Smooth muscle cell (in vitro differentiated cells): Measurements from ENCODE around the gene ETV1. TPM values are rescaled to one million over a fixed set of nuclear protein-coding genes. Genes with fewer than 3 reads are reported as not detected.

Experiments
- DNase-seq: peaks from one replicate; lab custom pipeline; 2025; ENCODE audit not compliant: unreplicated experiment; lab: John Stamatoyannopoulos, UW
- H2AFZ ChIP-seq: fragments of 200-600 bp; sonication (generic); 2 replicates; pipeline ENCODE4 v1.6.0; 2016; ENCODE audit warnings: antibody characterized with exemption, low read depth, mild to moderate bottlenecking
- H3F3A ChIP-seq: fragments of 200-600 bp; sonication (generic); 2 replicates; pipeline ENCODE4 v1.6.0; 2017; ENCODE audit warnings: antibody characterized with exemption, low read depth
- H3K27ac ChIP-seq: fragments of 200-600 bp; sonication (generic); 2 replicates; pipeline ENCODE4 v1.5.1; 2016; ENCODE audit warnings: low read depth, mild to moderate bottlenecking
- H3K27me3 ChIP-seq: fragments of 200-600 bp; sonication (generic); 2 replicates; pipeline ENCODE4 v1.6.1; 2016; ENCODE audit warnings: low read depth, mild to moderate bottlenecking
- H3K36me3 ChIP-seq: fragments of 200-600 bp; sonication (generic); 2 replicates; pipeline ENCODE4 v1.5.1; 2016; ENCODE audit warnings: low read depth
- H3K4me1 ChIP-seq: fragments of 200-600 bp; sonication (generic); 2 replicates; pipeline ENCODE4 v1.5.1; 2016; ENCODE audit warnings: low read depth
- H3K4me2 ChIP-seq: fragments of 200-600 bp; sonication (generic); 2 replicates; pipeline ENCODE4 v1.6.0; 2016; ENCODE audit warnings: mild to moderate bottlenecking
- H3K4me3 ChIP-seq: fragments of 200-600 bp; sonication (generic); 2 replicates; pipeline ENCODE4 v1.5.1; 2016; ENCODE audit warnings: mild to moderate bottlenecking
- H3K79me2 ChIP-seq: fragments of 200-600 bp; sonication (generic); 2 replicates; pipeline ENCODE4 v1.6.0; 2016; ENCODE audit warnings: low read depth, mild to moderate bottlenecking
- H3K9ac ChIP-seq: fragments of 200-600 bp; sonication (generic); 2 replicates; pipeline ENCODE4 v1.6.0; 2016; ENCODE audit warnings: low read depth
- H3K9me3 ChIP-seq: fragments of 200-600 bp; sonication (generic); replicated peaks from 2 replicates; pipeline ENCODE4 v1.5.1; 2016; ENCODE audit warnings: low read depth
- H4K20me1 ChIP-seq: fragments of 200-600 bp; sonication (generic); 2 replicates; pipeline ENCODE4 v1.6.0; 2016; ENCODE audit warnings: low read depth
- WGBS: methylation state at CpG from one replicate; pipeline ENCODE4 v1.1.7; 2016; ENCODE audit warnings: low lambda C conversion rate; 5-methylcytosine and 5-hydroxymethylcytosine counted together
- polyA plus RNA-seq: library from polyadenylated mRNA; unstranded; fragments of >200 nt; fragmentation: Nextera tagmentation; extraction: Ambion mirVana; gene quantifications from 2 replicates; pipeline ENCODE4 v1.2.1, GENCODE V29; 2016
- total RNA-seq: library from RNA; depleted of rRNA; stranded (reverse); fragments of >200 nt; gene quantifications from 2 replicates; pipeline ENCODE4 v1.2.3, GENCODE V29; 2014
- TF ChIP-seq, protein P1 (sequence below): fragments of 200-600 bp; sonication (generic); IDR thresholded peaks from 2 replicates; pipeline ENCODE4 v1.5.1; 2017; ENCODE audit warnings: borderline replicate concordance, mild to moderate bottlenecking, antibody characterized with exemption; ENCODE audit not compliant: insufficient read depth, poor library complexity, severe bottlenecking

ETV1 gene
- total RNA-seq (27.8 and 37.5 TPM in 2 replicates), polyA plus RNA-seq (18.2 and 24.3 TPM in 2 replicates)

DNA sequence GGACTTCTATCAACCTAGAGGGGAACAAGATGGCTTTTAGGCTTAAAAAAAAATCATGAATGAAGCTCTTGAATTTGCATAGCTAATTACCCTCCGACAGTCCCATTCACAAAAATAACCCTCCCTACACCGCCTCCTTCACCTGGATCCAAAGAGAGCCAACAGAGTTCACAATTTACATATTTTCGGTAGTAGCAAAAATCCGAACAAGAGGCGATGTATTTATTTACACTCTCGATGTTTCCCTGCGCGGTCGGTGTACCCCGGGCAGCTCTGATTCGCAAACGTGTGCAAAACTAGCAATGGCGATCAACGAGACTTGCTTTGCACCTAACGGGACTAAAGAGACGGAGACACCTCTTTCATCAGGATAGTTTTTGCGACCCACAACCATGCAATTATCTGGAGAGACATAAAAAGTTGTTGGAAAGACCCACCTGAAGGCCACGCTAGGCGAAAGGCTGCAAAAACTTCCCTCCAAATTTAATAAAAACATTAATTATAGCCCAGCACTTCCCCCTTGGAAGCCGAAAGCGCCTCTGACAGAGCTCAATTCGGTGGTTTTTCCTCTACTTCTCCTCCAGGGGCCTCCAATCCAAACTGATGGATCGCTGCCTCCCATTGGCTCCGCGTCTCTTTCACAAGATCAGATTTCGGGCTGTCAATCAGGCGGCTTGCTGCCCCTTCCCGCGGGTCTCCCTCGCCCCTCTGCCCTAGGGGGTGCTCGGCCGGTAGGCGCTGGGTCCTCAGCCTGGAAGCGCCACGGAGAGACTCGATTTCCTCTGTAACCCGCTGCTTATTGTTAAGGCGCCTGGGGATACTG lies at the start of gene ETV1:
Gene ETV1, minus strand, starts transcription at position 541 of the 823 bp plus-strand sequence. CDS start 614 bp downstream, outside the sequence.
- Histone ChIP-seq H3F3A (peaks cover 12% of the 10 kb centered on the region), H3K9ac (peak within 1 kb of the TSS; percentile 79), H3K4me1 (peaks cover 52% of the 10 kb centered on the region), H4K20me1 (no peaks in the 10 kb centered on the region), H3K4me3 (peak within 1 kb of the TSS; percentile 77), H3K9me3 (no peaks in the 10 kb centered on the region), H3K79me2 (peaks cover 33% of the 10 kb centered on the region), H3K36me3 (no peaks in the 10 kb centered on the region), H2AFZ (peak within 1 kb of the TSS; percentile 93), H3K4me2 (peak within 1 kb of the TSS; percentile 96), H3K27me3 (no peaks in the 10 kb centered on the region), H3K27ac (peak within 1 kb of the TSS; percentile 99)
- TF ChIP-seq, protein P1, sequence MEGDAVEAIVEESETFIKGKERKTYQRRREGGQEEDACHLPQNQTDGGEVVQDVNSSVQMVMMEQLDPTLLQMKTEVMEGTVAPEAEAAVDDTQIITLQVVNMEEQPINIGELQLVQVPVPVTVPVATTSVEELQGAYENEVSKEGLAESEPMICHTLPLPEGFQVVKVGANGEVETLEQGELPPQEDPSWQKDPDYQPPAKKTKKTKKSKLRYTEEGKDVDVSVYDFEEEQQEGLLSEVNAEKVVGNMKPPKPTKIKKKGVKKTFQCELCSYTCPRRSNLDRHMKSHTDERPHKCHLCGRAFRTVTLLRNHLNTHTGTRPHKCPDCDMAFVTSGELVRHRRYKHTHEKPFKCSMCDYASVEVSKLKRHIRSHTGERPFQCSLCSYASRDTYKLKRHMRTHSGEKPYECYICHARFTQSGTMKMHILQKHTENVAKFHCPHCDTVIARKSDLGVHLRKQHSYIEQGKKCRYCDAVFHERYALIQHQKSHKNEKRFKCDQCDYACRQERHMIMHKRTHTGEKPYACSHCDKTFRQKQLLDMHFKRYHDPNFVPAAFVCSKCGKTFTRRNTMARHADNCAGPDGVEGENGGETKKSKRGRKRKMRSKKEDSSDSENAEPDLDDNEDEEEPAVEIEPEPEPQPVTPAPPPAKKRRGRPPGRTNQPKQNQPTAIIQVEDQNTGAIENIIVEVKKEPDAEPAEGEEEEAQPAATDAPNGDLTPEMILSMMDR, result peak; percentile 12
- DNase-seq, result peak; percentile 15
- under 1% methylated on average over 38 of the region's 38 CpGs for WGBS

DNA sequence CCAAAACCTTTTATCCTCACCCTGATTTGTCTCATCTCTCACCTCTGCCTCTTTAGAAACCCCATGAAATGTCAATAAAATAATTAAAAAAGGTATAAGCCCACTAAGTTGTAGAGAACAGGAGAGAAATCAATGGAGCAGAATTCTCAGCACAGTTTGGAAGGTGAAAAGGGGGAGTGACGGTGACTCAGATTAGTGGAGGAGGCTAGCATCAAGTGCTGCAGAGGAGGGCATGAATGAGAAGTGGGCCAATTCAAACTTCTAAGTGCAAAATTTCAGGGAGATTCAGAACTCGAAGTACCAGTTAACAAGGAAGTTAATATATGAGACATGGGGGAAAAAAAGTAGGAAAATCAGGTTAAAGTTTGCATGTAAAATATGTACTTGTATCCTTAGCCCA lies 34.9 kb upstream of the ETV1 start:
- Histone ChIP-seq H2AFZ (no peak overlapping the region), H3F3A (no peaks in the 10 kb centered on the region), H3K9me3 (no peaks in the 10 kb centered on the region), H3K4me2 (no peak overlapping the region), H3K79me2 (no peaks in the 10 kb centered on the region), H4K20me1 (no peaks in the 10 kb centered on the region), H3K36me3 (no peaks in the 10 kb centered on the region), H3K27me3 (no peaks in the 10 kb centered on the region), H3K9ac (no peak overlapping the region), H3K27ac (no peak overlapping the region), H3K4me1 (no peaks in the 10 kb centered on the region), H3K4me3 (no peak overlapping the region)
- DNase-seq, result no peak
- 83% methylated on average over 2 of the region's 2 CpGs for WGBS
- TF ChIP-seq, protein P1, result no peak

DNA sequence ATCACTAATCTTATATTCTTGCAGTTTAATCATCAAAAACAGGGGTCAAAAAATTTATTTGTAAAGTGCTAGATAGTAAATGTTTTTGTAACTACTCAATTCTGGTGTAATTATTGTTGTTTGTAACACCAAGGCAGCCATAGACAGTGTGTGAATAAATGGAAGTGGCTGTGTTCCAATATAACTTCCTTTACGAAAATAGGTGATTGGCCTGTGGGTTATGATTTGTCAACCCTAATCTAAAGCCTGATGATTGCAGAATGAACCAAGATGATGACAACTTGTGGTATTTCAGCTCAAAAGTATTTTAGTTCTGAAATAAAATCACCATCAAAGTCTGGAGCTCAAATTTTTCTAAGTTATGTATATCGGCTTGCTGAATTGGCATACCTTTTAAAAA lies 34.4 kb upstream of the ETV1 start:
- Histone ChIP-seq H3K36me3 (no peaks in the 10 kb centered on the region), H3K79me2 (no peaks in the 10 kb centered on the region), H2AFZ (peak overlapping the region; percentile 27), H3K4me2 (no peak overlapping the region), H3K4me3 (no peak overlapping the region), H3K4me1 (no peaks in the 10 kb centered on the region), H3F3A (no peaks in the 10 kb centered on the region), H3K9me3 (no peaks in the 10 kb centered on the region), H3K27ac (no peak overlapping the region), H3K9ac (no peak overlapping the region), H3K27me3 (no peaks in the 10 kb centered on the region), H4K20me1 (no peaks in the 10 kb centered on the region)
- WGBS, result 74% methylated on average over 2 of the region's 2 CpGs
- no peak for DNase-seq
- TF ChIP-seq, protein P1, result no peak
